GM18502 (cell line): ENCODE measurements around the gene TARBP1.

Source experiments
- ATAC-seq: cut with Tn5 transposase; IDR thresholded peaks from one replicate; pipeline ENCODE4 v1.9.1; 2021; ENCODE audit warnings: mild to moderate bottlenecking; ENCODE audit not compliant: unreplicated experiment, poor library complexity

TARBP1 gene

GRCh38 chr1:234484991-234485739 lies 6.2 kb upstream of the TARBP1 start:
- ATAC-seq: no peak

- no peak for ATAC-seq
Observed at GRCh38 chr1:234484218-234484617, 5.2 kb upstream of the TARBP1 start.

GRCh38 chr1:234481771-234482170 lies 2.8 kb upstream of the TARBP1 start:
- ATAC-seq: no peak

GRCh38 chr1:234479866-234480265 lies 887 bp upstream of the TARBP1 start:
- ATAC-seq: no peak

GRCh38 chr1:234479310-234479559 lies 256 bp upstream of the TARBP1 start:
- no peak for ATAC-seq

GRCh38 chr1:234478152-234478480 lies 863 bp downstream of the TARBP1 start:
- ATAC-seq: peak; percentile 66

- no peak for ATAC-seq
Observed at GRCh38 chr1:234477386-234478151, 1.4 kb downstream of the TARBP1 start.

- no peak for ATAC-seq
Observed at GRCh38 chr1:234476172-234476571, 2.8 kb downstream of the TARBP1 start.

GRCh38 chr1:234475167-234475793 lies 3.7 kb downstream of the TARBP1 start:
- ATAC-seq: no peak

GRCh38 chr1:234474375-234474774 lies 4.6 kb downstream of the TARBP1 start:
- ATAC-seq: no peak

- ATAC-seq: no peak
Observed at GRCh38 chr1:234473118-234473517, 5.9 kb downstream of the TARBP1 start.

- no peak for ATAC-seq
Observed at GRCh38 chr1:234469376-234469775, 9.6 kb downstream of the TARBP1 start.

- ATAC-seq: no peak
Observed at GRCh38 chr1:234468580-234468979, 10.4 kb downstream of the TARBP1 start.

- ATAC-seq: no peak
Observed at GRCh38 chr1:234467821-234468220, 11.2 kb downstream of the TARBP1 start.

- ATAC-seq: no peak
Observed at GRCh38 chr1:234466945-234467344, 12.0 kb downstream of the TARBP1 start.

GRCh38 chr1:234463749-234464148 lies 15.2 kb downstream of the TARBP1 start:
- ATAC-seq: no peak

- ATAC-seq: no peak
Observed at GRCh38 chr1:234460652-234461051, 18.3 kb downstream of the TARBP1 start.

- ATAC-seq: no peak
Observed at GRCh38 chr1:234458352-234459017, 20.5 kb downstream of the TARBP1 start.

GRCh38 chr1:234454926-234455325 lies 24.1 kb downstream of the TARBP1 start:
- ATAC-seq: no peak

GRCh38 chr1:234452406-234452965 lies 26.5 kb downstream of the TARBP1 start:
- ATAC-seq: no peak

GRCh38 chr1:234440348-234440747 lies 38.6 kb downstream of the TARBP1 start:
- ATAC-seq: no peak
